ENCODE results near the gene TSG101.

TSG101 gene

DNA sequence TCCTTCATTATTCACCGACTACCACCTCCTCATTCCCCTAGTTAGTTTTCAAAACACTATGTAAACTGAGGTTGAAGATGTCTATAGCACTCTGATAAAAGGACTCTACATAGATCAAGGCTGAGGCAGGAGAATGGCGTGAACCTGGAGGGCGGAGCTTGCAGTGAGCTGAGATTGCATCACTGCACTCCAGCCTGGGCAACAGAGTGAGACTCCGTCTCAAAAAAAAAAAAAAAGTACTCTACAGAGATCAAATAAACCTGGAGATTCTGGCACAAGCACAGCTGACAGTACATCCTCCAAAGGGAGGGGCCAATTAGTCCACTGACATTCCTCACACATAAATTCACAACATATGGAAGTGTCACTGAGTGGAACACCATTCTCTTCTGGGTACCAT is 31.0 kb downstream of the TSG101 start:
- TF ChIP-seq, protein P1, sequence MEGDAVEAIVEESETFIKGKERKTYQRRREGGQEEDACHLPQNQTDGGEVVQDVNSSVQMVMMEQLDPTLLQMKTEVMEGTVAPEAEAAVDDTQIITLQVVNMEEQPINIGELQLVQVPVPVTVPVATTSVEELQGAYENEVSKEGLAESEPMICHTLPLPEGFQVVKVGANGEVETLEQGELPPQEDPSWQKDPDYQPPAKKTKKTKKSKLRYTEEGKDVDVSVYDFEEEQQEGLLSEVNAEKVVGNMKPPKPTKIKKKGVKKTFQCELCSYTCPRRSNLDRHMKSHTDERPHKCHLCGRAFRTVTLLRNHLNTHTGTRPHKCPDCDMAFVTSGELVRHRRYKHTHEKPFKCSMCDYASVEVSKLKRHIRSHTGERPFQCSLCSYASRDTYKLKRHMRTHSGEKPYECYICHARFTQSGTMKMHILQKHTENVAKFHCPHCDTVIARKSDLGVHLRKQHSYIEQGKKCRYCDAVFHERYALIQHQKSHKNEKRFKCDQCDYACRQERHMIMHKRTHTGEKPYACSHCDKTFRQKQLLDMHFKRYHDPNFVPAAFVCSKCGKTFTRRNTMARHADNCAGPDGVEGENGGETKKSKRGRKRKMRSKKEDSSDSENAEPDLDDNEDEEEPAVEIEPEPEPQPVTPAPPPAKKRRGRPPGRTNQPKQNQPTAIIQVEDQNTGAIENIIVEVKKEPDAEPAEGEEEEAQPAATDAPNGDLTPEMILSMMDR (IDR thresholded peaks at IDR 0.05; ENCODE audit: low read depth, low read length): no peak
- no peak for DNase-seq (ENCODE audit: extremely low read depth, low read depth)

- no peak for DNase-seq (ENCODE audit: extremely low read depth, low read depth)
- TF ChIP-seq, protein P1 (IDR thresholded peaks at IDR 0.05; ENCODE audit: low read depth, low read length): no peak
These were observed 31.5 kb downstream of the TSG101 start for GRCh38 chr11:18495271-18495670.

DNA sequence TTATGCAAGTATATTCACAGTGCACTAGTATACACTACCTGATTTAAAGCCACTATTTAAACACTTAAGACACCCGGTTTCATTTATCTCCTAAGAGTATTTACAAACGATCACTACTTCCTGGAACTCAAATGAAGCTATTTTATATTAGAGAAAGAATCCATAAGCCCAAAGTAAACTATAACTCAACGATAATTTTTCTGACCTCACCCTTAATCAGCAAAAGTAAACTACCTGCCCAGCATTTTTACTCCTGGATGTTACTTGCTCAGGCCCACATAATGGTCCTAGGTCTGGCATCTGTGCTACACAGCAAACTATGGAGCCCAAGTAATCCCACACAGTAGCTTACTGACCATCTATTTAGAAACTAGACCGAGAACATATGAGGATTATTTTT is 33.4 kb downstream of the TSG101 start:
- no peak for DNase-seq (ENCODE audit: extremely low read depth, low read depth)
- TF ChIP-seq, protein P1 (IDR thresholded peaks at IDR 0.05; ENCODE audit: low read depth, low read length): no peak

DNA sequence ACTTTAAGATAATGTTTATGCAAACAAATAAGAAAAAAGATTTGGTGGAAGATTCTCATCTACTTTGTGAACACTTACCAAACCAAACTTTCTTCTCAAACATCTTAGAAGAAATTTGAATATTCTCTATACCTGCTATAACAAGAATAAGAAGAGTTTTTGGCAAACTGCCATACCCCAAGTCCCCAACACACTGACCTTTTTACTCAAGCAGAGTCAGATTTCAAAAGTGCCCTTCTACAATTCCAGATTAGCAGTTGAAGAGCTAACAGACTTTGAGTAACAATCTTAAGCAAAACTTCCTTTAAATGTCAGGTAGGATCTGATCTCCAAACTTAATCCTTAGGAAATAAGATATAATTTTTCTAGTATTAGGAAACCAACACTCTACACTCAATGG is 33.9 kb downstream of the TSG101 start:
- DNase-seq (ENCODE audit: extremely low read depth, low read depth): no peak
- TF ChIP-seq, protein P1 (IDR thresholded peaks at IDR 0.05; ENCODE audit: low read depth, low read length): no peak

DNA sequence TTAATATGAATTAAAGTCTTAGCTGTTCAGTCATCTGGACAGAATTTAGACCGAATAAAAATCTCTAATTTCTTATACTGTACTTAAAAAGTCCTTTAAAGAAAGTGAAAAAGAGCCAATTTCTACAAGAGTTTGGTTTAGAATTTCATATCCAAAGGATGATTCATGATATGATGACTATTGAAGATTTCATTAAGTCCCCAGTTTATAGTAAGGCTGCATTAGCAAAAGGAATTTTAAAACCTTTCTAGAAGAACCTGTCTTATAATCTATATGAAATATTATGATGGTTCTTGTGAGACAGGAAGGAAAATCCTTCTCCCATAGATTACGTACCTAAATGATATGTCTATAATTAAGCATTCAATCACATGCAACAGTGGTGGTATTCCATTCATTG is 34.8 kb downstream of the TSG101 start:
- TF ChIP-seq, protein P1 (IDR thresholded peaks at IDR 0.05; ENCODE audit: low read depth, low read length): no peak
- DNase-seq (ENCODE audit: extremely low read depth, low read depth): no peak

DNA sequence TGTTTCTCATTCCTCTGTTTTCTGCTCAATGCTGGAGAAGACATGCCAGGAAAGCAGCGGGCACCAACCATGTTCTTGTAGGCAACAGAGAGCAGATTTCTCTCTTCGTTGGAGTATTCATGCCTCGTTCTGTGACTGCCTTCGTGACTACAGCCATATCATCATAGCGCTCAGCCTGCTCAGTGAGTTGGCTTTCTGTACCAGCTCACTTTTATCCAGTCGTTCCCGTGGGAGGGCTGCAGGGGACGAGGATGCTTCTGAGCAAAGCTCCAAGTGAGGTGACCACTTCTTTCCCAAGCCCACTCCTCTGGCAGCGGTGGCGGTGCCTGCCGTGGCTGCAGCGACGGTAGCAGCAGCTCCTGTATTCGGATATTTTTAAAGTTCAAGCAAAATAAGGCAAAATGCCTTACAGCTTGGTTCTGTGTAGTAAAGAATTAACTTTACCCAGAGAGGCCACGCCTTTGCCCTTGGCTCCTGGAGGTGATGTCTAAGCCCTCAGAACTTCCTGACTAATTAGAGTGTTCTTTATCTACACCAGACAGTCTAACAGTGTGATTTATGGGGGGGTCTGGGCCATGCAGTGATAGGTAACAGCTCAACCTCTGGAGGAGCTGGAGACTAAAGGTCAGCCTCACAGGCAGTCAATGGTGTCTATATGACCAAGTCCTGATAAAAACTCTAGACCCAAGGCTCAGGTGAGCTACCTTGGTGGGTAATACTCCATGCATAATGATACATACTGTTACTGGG is 35.8 kb downstream of the TSG101 start:
- TF ChIP-seq, protein P1 (IDR thresholded peaks at IDR 0.05; ENCODE audit: low read depth, low read length): no peak
- no peak for DNase-seq (ENCODE audit: extremely low read depth, low read depth)

DNA sequence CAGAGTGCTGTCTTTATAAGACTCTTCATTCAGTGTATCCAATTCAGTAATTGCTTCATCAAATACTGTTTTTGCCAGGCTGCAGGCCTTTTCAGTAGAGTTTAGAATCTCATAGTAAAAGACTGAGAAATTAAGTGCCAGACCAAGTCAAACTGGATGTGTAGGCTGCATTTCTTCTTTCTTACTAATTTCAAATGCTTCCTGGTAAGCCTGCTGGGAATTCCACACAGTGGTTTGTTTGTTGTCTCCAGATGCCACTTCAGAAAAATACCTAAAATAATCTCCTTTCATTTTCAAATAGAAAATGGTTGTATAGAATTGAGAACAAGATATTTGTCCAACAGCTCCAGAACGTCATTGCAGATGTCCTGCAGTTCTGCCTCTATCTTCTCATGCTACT is 36.4 kb downstream of the TSG101 start:
- no peak for DNase-seq (ENCODE audit: extremely low read depth, low read depth)
- TF ChIP-seq, protein P1 (IDR thresholded peaks at IDR 0.05; ENCODE audit: low read depth, low read length): no peak

Measured in AG09319 (cell line).